ENCODE data around the gene GTF2IRD1.
"Not testable (repeated sequence)": the region's sequence is repeated elsewhere in the genome, so short reads cannot be mapped to it uniquely, and the experiment has no call there.

GTF2IRD1 gene

DNA sequence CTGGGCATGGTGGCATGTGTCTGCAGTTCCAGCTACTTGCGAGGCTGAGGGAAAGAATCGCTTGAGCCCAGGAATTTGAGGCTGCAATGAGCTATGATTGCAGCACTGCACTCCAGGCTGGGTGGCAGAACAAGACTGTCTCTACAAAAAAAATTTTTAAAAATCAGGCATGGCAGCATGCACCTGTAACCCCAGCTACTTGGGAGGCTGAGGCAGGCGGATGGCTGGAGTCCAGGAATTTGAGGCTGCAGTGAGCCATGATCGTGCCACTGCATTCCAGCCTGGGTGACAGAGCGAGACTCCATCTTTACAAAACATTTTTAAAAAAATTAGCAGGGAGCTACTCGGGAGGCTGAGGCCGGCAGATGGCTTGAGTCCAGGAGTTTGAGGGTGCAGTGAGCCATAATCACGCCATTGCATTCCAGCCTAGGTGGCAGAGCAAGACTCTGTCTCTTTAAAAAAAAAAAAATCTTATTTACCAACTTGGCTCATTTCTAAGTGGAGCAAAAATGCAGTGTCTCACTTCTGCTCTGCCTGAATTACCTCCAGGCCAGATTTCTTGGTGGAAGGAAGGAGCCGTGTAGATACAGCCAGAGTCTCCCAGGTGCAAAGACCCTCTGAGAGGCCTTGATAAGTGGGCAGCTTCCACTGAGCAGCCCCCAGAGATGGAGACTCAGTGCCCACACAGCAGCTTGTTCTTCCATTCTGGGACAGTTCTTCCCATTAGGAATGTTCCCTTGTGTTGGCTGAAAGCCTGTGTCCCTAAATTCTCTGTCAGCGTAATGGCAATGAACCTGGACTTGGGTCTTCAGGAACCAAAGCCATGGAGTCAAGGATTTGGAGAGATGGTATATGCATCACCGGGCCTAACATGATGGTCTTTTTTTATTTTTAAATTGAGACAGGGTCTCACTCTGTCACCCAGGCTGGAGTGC is 30.0 kb downstream of the GTF2IRD1 start:
- H3K9ac ChIP-seq (ENCODE audit: low read depth, low read length) = no peak overlapping the region
- H3K36me3 ChIP-seq (ENCODE audit: insufficient read depth, low read length) = no peaks in the 10 kb centered on the region
- H3K9me3 ChIP-seq (ENCODE audit: control insufficient read depth, insufficient read depth, low read length) = no peaks in the 10 kb centered on the region
- H3K4me1 ChIP-seq (ENCODE audit: insufficient read depth, low read length) = peaks cover 32% of the 10 kb centered on the region

DNA sequence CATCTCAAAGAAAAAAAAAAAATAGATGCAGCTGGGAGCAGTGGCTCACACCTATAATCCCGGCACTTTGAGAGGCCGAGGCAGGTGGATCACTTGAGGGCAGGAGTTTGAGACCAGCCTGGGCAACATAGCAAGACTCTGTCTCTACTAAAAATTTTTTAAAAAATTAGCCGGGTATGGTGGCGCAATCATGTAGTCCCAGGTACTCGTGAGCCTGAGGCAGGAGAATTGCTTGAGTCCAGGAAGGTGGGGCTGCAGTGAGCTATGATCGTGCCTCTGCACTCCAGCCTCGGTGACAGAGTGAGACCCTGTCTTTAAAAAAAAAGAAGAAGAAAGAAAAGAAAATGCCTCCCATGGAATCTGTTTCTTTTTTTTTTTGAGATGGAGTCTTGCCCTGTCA is 31.9 kb downstream of the GTF2IRD1 start:
- Histone ChIP-seq H3K4me1 (ENCODE audit: insufficient read depth, low read length) (peaks cover 20% of the 10 kb centered on the region), H3K36me3 (ENCODE audit: insufficient read depth, low read length) (no peaks in the 10 kb centered on the region), H3K9ac (ENCODE audit: low read depth, low read length) (no peak overlapping the region), H3K9me3 (ENCODE audit: control insufficient read depth, insufficient read depth, low read length) (no peaks in the 10 kb centered on the region)

DNA sequence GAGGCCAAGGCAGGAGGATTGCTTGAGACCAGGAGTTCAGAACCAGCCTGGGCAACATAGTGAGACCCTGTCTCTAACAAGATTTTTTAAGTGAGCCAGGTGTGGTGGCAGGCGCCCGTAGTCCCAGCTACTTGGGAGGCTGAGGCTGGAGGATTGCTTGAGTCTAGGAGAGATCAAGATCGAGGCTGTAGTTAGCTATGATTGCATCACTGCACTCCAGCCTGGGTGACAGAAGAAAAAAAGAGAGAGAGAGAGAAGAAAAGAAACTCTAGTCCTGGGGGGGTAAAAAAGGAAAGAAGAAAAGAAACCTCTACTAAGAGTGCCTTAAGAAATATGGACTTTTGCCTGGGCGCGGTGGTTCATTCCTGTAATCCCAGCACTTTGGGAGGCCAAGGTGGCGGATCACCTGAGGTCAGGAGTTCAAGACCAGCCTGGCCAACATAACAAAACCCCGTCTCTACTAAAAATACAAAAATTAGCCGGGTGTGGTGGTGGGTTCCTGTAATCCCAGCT is 34.9 kb downstream of the GTF2IRD1 start:
- H3K4me1 ChIP-seq (ENCODE audit: insufficient read depth, low read length); H3K9ac ChIP-seq (ENCODE audit: low read depth, low read length); H3K9me3 ChIP-seq (ENCODE audit: control insufficient read depth, insufficient read depth, low read length); H3K36me3 ChIP-seq (ENCODE audit: insufficient read depth, low read length): not testable (repeated sequence)

DNA sequence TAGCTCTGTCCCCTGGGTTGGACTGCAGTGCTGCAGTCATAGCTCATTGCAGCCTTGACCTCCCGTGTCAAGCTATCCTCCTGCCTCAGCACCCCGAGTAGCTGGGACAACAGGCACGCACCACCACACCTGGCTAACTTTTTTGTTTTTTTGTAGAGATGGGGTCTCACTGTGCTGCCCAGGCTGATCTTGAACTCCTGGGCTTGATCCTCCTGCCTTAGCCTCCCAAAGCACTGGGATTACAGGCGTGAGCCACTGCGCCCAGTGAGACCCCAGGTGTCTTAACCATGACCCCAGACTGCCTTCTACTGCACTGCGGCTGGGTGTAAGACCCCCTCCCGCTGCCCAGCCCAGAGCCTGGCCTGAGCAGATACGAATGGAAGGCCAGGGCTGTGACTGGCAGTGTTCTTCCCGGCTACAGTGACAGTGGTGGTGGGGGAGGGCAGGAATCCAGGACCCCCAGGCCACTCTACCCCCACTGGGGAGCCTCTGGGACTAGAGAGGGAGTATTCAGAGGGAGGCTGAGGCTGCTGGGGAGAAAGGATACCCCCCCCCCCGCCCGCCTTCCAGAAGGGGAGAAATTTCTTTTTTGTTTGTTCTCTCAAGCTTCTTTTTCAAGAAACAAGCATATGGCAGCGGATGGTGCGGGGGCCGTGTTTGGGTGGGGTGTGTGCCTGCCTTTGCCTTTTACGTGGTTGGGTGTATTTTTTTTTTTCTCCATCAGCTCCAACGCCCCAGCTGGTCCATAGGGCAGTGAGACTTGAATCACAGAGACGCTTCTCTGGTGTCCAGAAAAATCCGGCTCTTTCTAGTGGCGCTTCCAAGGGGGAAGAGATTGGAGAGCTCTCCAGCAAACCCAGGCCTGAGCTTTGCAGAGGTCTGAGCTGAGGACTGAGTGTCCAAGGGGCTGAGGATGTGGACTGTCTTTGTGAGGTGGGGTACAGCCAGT is 36.6 kb downstream of the GTF2IRD1 start:
- Histone ChIP-seq H3K36me3 (ENCODE audit: insufficient read depth, low read length) (peaks cover 3% of the 10 kb centered on the region; the same call in 1 of the 2 replicates), H3K4me1 (ENCODE audit: insufficient read depth, low read length) (0 out of 2 replicates have a peak, but pooled peaks cover 2% of the 10 kb centered on the region), H3K9ac (ENCODE audit: low read depth, low read length) (no peak overlapping the region), H3K9me3 (ENCODE audit: control insufficient read depth, insufficient read depth, low read length) (no peaks in the 10 kb centered on the region)

DNA sequence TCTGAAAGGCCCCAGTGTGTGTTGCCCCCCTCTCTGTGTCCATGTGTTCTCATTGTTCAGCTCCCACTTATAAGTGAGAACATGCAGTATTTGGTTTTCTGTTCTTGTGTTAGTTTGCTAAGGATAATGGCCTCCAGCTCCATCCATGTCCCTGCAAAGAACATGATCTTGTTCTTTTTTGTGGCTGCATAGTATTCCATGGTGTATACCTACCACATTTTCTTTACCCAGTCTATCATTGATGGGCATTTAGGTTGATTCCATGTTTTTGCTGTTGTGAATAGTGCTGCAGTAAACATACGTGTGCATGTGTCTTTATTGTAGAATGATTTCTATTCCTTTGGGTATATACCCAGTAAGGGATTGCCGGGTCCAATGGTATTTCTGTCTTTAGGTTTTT is 37.8 kb downstream of the GTF2IRD1 start:
- not testable (repeated sequence) for H3K4me1 ChIP-seq (ENCODE audit: insufficient read depth, low read length); H3K9ac ChIP-seq (ENCODE audit: low read depth, low read length); H3K36me3 ChIP-seq (ENCODE audit: insufficient read depth, low read length); H3K9me3 ChIP-seq (ENCODE audit: control insufficient read depth, insufficient read depth, low read length)

DNA sequence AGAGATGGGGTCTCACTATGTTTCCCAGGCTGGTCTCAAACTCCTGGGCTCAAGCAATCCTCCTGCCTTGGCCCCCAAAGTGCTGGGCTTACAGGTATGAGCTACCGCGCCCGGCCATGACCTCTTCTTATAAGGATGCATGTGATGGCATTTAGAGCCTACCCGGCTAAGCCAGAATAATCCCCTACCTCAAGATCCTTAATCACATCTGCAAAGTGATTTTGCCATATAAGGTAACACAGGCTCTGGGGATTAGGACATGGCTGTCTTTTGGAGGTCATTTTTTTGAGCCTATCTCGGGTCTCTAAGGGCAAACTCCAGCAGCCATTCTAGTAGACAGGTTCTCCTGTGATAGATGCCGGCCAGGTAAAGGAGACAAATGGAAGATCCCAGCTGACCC is 39.6 kb downstream of the GTF2IRD1 start:
- Histone ChIP-seq H3K9me3 (ENCODE audit: control insufficient read depth, insufficient read depth, low read length) (no peaks in the 10 kb centered on the region), H3K36me3 (ENCODE audit: insufficient read depth, low read length) (peaks cover 3% of the 10 kb centered on the region; the same call in 1 of the 2 replicates), H3K4me1 (ENCODE audit: insufficient read depth, low read length) (0 out of 2 replicates have a peak, but pooled peaks cover 7% of the 10 kb centered on the region), H3K9ac (ENCODE audit: low read depth, low read length) (no peak overlapping the region)

DNA sequence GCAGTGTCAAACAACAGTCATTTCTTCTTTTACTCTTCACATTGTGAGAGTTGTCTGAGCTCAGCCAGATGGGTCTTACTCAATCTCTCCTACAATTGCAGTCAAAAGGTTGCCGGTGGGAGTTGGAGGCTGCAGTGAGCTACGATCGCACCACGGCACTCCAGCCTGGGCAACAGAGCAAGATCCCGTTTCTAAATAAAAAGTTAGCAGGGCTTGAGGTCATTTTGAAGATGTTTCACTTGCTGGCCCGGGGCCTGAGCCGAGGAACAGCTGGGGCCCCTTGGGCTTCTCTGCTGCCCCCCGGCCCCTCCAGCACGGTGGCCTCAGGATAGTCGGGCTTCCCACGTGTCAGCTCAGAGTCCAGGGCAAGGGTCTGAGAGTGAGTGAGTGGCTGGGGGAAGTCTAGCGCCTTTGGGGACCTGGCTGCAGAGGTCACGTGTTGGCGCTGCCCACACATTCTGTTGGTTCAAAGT is 40.4 kb downstream of the GTF2IRD1 start:
- Histone ChIP-seq H3K4me1 (ENCODE audit: insufficient read depth, low read length) (0 out of 2 replicates have a peak, but pooled peaks cover 7% of the 10 kb centered on the region), H3K36me3 (ENCODE audit: insufficient read depth, low read length) (peaks cover 3% of the 10 kb centered on the region; the same call in 1 of the 2 replicates), H3K9me3 (ENCODE audit: control insufficient read depth, insufficient read depth, low read length) (no peaks in the 10 kb centered on the region), H3K9ac (ENCODE audit: low read depth, low read length) (no peak overlapping the region)

DNA sequence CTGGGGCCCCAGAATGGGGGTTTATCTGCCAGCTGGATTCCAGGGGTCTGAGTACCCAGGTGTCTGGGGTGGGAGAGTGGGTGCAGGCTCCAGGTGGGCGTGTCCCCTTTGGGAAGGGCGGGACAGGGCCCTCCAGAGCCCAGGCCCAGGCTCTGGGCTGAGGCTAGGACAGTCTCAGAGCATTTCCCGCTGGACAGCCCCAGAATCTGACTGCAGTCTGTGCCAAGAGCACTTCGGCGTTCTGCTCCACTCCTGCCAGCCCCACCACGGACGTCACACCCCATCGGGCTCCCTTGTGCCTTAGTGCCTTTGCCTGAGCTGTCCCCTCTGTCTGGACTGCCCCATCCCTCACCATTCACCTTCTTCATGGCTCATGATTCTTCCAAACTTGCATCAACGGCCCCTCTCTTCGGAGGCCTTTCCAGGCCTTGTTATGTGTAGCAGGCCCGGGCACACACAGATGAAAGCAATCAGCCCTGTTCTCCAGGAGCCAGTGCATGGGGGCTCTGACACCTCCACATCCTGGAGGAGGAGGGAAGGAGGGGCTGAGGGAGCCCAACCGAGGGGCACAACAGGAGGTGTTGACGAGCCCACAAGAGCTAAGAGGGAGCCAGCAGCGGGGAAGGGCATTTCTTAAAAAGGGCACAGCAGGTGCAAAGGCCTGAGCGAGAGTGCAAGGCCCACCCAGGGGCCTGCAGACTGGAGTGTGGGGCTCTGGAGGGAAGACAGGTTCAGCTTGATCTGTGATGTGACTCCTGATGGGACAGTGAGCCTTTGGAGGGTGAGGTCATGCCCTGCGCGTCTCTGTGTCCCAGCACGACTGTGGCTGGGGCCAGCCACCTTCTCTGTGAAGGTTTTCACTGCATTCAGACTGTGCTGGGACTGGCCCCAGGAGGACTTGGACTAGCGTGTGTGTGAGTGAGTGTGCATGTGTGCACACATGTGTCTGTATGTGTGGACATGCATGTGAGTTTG is 41.7 kb downstream of the GTF2IRD1 start:
- 0 out of 2 replicates have a peak, but pooled peaks cover 7% of the 10 kb centered on the region for H3K4me1 ChIP-seq (ENCODE audit: insufficient read depth, low read length)
- H3K9me3 ChIP-seq (ENCODE audit: control insufficient read depth, insufficient read depth, low read length) = no peaks in the 10 kb centered on the region
- H3K36me3 ChIP-seq (ENCODE audit: insufficient read depth, low read length) = peaks cover 3% of the 10 kb centered on the region; the same call in 1 of the 2 replicates
- no peak overlapping the region for H3K9ac ChIP-seq (ENCODE audit: low read depth, low read length)

DNA sequence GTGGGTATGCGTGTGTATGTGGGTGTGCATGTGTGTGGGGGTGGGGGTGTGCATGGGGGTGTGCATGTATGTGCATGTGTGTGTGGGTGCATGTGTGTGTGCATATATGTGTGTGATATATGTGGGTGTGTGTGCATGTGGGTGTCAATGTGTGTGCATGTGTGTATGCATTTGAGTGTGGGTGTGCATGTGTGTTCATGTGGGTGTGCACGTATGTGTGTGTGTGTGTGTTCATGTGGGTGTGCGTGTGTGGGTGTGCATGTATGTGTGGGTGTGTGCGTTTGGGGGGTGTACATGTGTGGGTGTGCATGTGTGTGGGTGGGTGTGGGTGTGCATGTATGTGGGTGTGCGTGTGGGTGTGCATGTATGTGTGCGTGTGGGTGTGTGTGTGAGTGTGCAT is 42.6 kb downstream of the GTF2IRD1 start:
- Histone ChIP-seq H3K4me1 (ENCODE audit: insufficient read depth, low read length) (0 out of 2 replicates have a peak, but pooled peaks cover 7% of the 10 kb centered on the region), H3K36me3 (ENCODE audit: insufficient read depth, low read length) (peaks cover 3% of the 10 kb centered on the region; the same call in 1 of the 2 replicates), H3K9me3 (ENCODE audit: control insufficient read depth, insufficient read depth, low read length) (no peaks in the 10 kb centered on the region), H3K9ac (ENCODE audit: low read depth, low read length) (no peak overlapping the region)

DNA sequence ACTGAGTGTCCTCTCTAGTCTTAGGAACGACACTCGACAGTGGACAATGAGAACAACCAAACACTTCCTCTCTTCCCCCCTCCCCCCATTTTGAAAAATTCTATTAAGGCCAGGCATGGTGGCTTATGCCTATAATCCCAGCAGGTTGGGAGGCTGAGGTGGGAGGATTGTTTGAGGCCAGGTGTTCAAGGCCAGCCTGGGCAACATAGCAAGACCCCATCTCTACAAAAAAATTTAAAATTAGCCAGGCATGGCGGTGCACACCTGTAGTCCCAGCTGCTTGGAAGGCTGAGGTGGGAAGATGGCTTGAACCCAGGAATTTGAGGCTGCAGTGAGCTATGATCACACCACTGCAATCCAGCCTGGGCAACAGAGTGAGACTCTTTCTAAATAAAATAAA is 43.1 kb downstream of the GTF2IRD1 start:
- not testable (repeated sequence) for H3K4me1 ChIP-seq (ENCODE audit: insufficient read depth, low read length); H3K9ac ChIP-seq (ENCODE audit: low read depth, low read length); H3K36me3 ChIP-seq (ENCODE audit: insufficient read depth, low read length); H3K9me3 ChIP-seq (ENCODE audit: control insufficient read depth, insufficient read depth, low read length)

DNA sequence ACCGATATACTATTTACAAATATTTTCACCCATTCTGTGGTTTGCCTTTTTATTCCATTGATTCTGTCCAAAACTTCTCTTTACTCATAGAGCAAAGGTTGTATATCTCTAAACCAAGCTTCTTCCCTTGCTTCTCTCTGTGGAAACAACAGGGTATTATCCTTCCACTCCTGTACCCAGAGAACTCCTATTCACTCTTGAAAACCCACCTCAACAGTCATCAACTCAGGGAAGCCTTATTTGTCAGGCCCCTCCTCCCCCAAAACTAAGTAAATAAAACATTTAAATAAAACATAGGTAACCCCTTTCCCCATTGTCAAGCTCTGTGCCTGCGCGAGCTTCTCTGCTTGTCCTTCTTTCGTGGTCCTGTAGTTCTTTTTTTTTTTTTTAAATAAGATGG is 44.6 kb downstream of the GTF2IRD1 start:
- Histone ChIP-seq H3K4me1 (ENCODE audit: insufficient read depth, low read length) (0 out of 2 replicates have a peak, but pooled peaks cover 7% of the 10 kb centered on the region), H3K36me3 (ENCODE audit: insufficient read depth, low read length) (no peaks in the 10 kb centered on the region), H3K9ac (ENCODE audit: low read depth, low read length) (no peak overlapping the region), H3K9me3 (ENCODE audit: control insufficient read depth, insufficient read depth, low read length) (no peaks in the 10 kb centered on the region)

DNA sequence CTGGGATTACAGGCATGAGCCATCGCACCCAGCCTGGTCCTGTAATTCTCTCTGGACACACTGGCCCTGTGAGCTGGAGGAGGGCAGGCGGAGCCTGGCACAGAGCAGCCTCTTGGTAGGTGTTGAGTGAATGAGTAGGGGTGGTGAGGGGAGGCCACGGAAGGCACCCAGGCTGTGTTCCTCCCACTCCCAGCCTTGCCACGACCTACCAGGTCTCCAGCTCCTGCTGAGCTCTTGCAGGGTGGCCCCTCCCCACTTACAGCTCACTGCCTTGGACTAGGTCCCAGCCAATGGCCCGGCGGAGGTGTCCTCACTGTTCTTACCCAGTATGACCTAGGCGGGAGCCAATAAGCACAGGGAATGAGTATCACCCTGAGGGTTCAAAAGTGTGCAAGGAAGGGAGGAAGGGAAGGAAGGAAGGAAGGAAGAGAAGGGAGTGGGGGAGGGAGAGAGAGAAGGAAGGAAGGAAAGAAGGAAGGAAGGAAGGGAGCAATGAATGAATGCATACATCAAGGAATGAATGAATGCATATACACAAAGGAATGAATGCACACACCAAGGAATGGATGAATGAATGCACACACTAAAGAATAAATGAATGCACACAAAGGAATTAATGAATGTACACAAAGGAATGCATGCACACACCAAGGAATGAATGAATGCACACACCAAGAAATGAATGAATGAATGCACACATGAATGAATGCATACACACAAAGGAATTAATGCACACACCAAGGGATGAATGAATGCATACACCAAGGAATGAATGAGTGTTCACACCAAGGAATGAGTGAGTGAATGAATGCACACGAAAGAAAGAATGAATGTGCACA is 45.5 kb downstream of the GTF2IRD1 start:
- H3K9ac ChIP-seq (ENCODE audit: low read depth, low read length) = no peak overlapping the region
- no peaks in the 10 kb centered on the region for H3K9me3 ChIP-seq (ENCODE audit: control insufficient read depth, insufficient read depth, low read length)
- no peaks in the 10 kb centered on the region for H3K36me3 ChIP-seq (ENCODE audit: insufficient read depth, low read length)
- 0 out of 2 replicates have a peak, but pooled peaks cover 7% of the 10 kb centered on the region for H3K4me1 ChIP-seq (ENCODE audit: insufficient read depth, low read length)
